HepG2 (cell line): ENCODE results near the gene NR2F1. TPM values are rescaled to one million over a fixed set of nuclear protein-coding genes. Genes with fewer than 3 reads are reported as not detected.
A peak's percentile ranks its signal among the peaks of the same experiment; 100 is the strongest.

Source experiments
- ATAC-seq: fragments of 200-7000 bp; cut with Tn5 transposase; 3 replicates; pipeline ENCODE4 v1.9.1; 2020; ENCODE audit warnings: mild to moderate bottlenecking, moderate library complexity
- BruUV-seq: library from RNA; stranded (reverse); fragments of 400-500 nt; replicated peaks from 2 replicates; lab custom pipeline; 2021; lab: Mats Ljungman, UMichigan
- CTCF ChIA-PET: fragments of 300-600 bp; formaldehyde crosslinking; extraction: SDS; loops from one replicate; lab custom pipeline; 2021; ENCODE audit warnings: low total read pairs, inconsistent platforms, low intra/inter-chr PET ratio; lab: Yijun Ruan, JAX
- POLR2A ChIA-PET: fragments of 350-600 bp; sonication (Branson Sonifier 250); formaldehyde crosslinking; loops from one replicate; lab custom pipeline; 2020; ENCODE audit warnings: antibody characterized with exemption, inconsistent platforms; lab: Yijun Ruan, JAX
- DNase-seq: peaks from one replicate; pipeline ENCODE4 v3.0.0-alpha.2; 2015; ENCODE audit warnings: low spot score
- FAIRE-seq: peaks from 3 replicates; lab custom pipeline; 2011; peaks lifted over from hg19 to GRCh38; lab: Jason Lieb, UNC
- H2AFZ ChIP-seq: one replicate; pipeline ENCODE4 v1.6.1; 2011; ENCODE audit warnings: low read length, inconsistent platforms
- H3K27ac ChIP-seq: fragments of 300-600 bp; 3 replicates; pipeline ENCODE4 v1.8.0; 2011; ENCODE audit warnings: mixed run types, mild to moderate bottlenecking, mixed read lengths, low read length, inconsistent platforms; ENCODE audit not compliant: insufficient read depth; ENCODE audit errors: extremely low read length
- H3K27me3 ChIP-seq, 2 experiments: fragments of 200-600 bp in 1 of 2; 2 replicates in 1 of 2; 3 replicates in 1 of 2; pipeline versions ENCODE4 v1.6.0 to v1.8.0; 2011; ENCODE audit warnings: low read length in 2 of 2, mild to moderate bottlenecking in 2 of 2, moderate library complexity in 2 of 2, inconsistent platforms in 1 of 2; ENCODE audit not compliant: insufficient read depth in 2 of 2, control insufficient read depth in 1 of 2
- H3K36me3 ChIP-seq, 2 experiments: fragments of 200-600 bp in 1 of 2; replicated peaks in 1 of 2; 2 replicates in 1 of 2; 3 replicates in 1 of 2; pipeline versions ENCODE4 v1.5.1 to v1.8.0; 2011; ENCODE audit warnings: low read length in 2 of 2, inconsistent platforms in 1 of 2; ENCODE audit not compliant: insufficient read depth in 2 of 2, control insufficient read depth in 1 of 2
- H3K4me1 ChIP-seq: 2 replicates; pipeline ENCODE4 v1.5.1; 2012; ENCODE audit warnings: low read length, inconsistent platforms; ENCODE audit not compliant: insufficient read depth
- H3K4me2 ChIP-seq: 2 replicates; pipeline ENCODE4 v1.6.0; 2011; ENCODE audit warnings: low read depth, low read length, inconsistent platforms
- H3K4me3 ChIP-seq, 3 experiments: fragments of 200-600 bp in 1 of 3; sonication (generic), shearing (Covaris generic) in 1 of 3; replicated peaks in 1 of 3; 2 replicates each; pipeline ENCODE4 v1.5.1; 2011 to 2016; ENCODE audit warnings: low read length in 3 of 3, inconsistent platforms in 2 of 3, low read depth in 2 of 3, mild to moderate bottlenecking in 2 of 3, control low read depth in 1 of 3, mixed read lengths in 1 of 3; ENCODE audit not compliant: insufficient read depth in 1 of 3
- H3K79me2 ChIP-seq: one replicate; pipeline ENCODE4 v1.6.1; 2011; ENCODE audit warnings: low read length, inconsistent platforms; ENCODE audit not compliant: insufficient read depth
- H3K9ac ChIP-seq: 2 replicates; pipeline ENCODE4 v1.6.0; 2011; ENCODE audit warnings: mild to moderate bottlenecking, low read depth, low read length, inconsistent platforms; ENCODE audit not compliant: insufficient read depth
- H3K9me3 ChIP-seq: 2 replicates; pipeline ENCODE4 v1.5.1; 2012; ENCODE audit warnings: mild to moderate bottlenecking, low read length
- H4K20me1 ChIP-seq: 2 replicates; pipeline ENCODE4 v1.6.0; 2011; ENCODE audit warnings: inconsistent platforms, mild to moderate bottlenecking, low read length, moderate library complexity; ENCODE audit not compliant: insufficient read depth
- CEBPG ChIP-seq: IDR thresholded peaks from 2 replicates; pipeline ENCODE4 v1.6.1; 2016
- EHMT2 ChIP-seq: fragments of 200-600 bp; sonication (generic); IDR thresholded peaks from 2 replicates; pipeline ENCODE4 v1.7.0; 2017; ENCODE audit warnings: antibody characterized with exemption, low read depth, low read length, borderline replicate concordance
- HDAC6 ChIP-seq: fragments of 200-600 bp; sonication (generic); IDR thresholded peaks from 2 replicates; pipeline ENCODE4 v1.7.0; 2017; ENCODE audit warnings: mild to moderate bottlenecking, antibody characterized with exemption, low read length, low read depth
- HNF4A ChIP-seq: sonication (generic); formaldehyde crosslinking; IDR thresholded peaks from 2 replicates; pipeline ENCODE4 v1.4.0; 2020; ENCODE audit warnings: missing genetic modification reagents
- HNRNPK ChIP-seq: fragments of 200-400 bp; formaldehyde crosslinking; IDR thresholded peaks from 2 replicates; pipeline ENCODE4 v1.6.1; 2018; ENCODE audit warnings: low read length, low read depth, moderate library complexity, mild to moderate bottlenecking; ENCODE audit not compliant: poor library complexity, severe bottlenecking
- HNRNPLL ChIP-seq: fragments of 200-400 bp; formaldehyde crosslinking; IDR thresholded peaks from 2 replicates; pipeline ENCODE4 v1.6.1; 2017; ENCODE audit warnings: mild to moderate bottlenecking, low read depth, low read length; ENCODE audit not compliant: poor library complexity, severe bottlenecking
- HOXD1 ChIP-seq: sonication (generic); formaldehyde crosslinking; IDR thresholded peaks from 2 replicates; pipeline ENCODE4 v1.5.0; 2020; ENCODE audit warnings: missing genetic modification reagents
- MIER2 ChIP-seq: IDR thresholded peaks from 2 replicates; pipeline ENCODE4 v1.6.1; 2016; ENCODE audit warnings: missing biosample characterization, missing genetic modification reagents
- NFKB2 ChIP-seq: sonication (generic); formaldehyde crosslinking; IDR thresholded peaks from 2 replicates; pipeline ENCODE4 v1.4.0; 2020; ENCODE audit warnings: missing genetic modification reagents, borderline replicate concordance
- RBM22 ChIP-seq: fragments of 200-400 bp; formaldehyde crosslinking; optimal IDR thresholded peaks from 2 replicates; pipeline ENCODE3; 2017; ENCODE audit warnings: mild to moderate bottlenecking, low read length, moderate library complexity
- REST ChIP-seq, 2 experiments: IDR thresholded peaks; 2 replicates each; pipeline ENCODE4 v1.6.1; 2011 to 2012; ENCODE audit warnings: low read length in 2 of 2, borderline replicate concordance in 1 of 2, low read depth in 1 of 2, mild to moderate bottlenecking in 1 of 2, moderate library complexity in 1 of 2
- RFXANK ChIP-seq: IDR thresholded peaks from 2 replicates; pipeline ENCODE4 v1.6.1; 2016
- SAP130 ChIP-seq: IDR thresholded peaks from 2 replicates; pipeline ENCODE4 v1.6.1; 2016; ENCODE audit warnings: low read depth
- ZNF281 ChIP-seq: sonication (generic); formaldehyde crosslinking; IDR thresholded peaks from 2 replicates; pipeline ENCODE4 v1.4.0; 2020; ENCODE audit warnings: missing genetic modification reagents, borderline replicate concordance
- ZNF740 ChIP-seq: sonication (generic); formaldehyde crosslinking; IDR thresholded peaks from 2 replicates; pipeline ENCODE4 v1.4.0; 2020; ENCODE audit warnings: missing genetic modification reagents
- ZSCAN25 ChIP-seq: sonication (generic); formaldehyde crosslinking; IDR thresholded peaks from 2 replicates; pipeline ENCODE4 v1.8.0; 2022; ENCODE audit warnings: mild to moderate bottlenecking, missing genetic modification reagents
- WGBS: methylation state at CpG from one replicate; pipeline ENCODE4 v1.1.6; 2017; ENCODE audit warnings: low lambda C conversion rate; 5-methylcytosine and 5-hydroxymethylcytosine counted together
- in situ Hi-C: cut with HindIII; loops from 2 replicates; pipeline ENCODE4 v1.10.0; 2017; ENCODE audit warnings: low pct_unique_long_range_greater_than_20kb; ENCODE audit not compliant: extremely low pct_ligation_motif_present
- intact Hi-C: fragments of 100-400 bp; cut with micrococcal nuclease; formaldehyde crosslinking; loops from one replicate; pipeline ENCODE4 v1.10.0; 2022; ENCODE audit not compliant: unreplicated experiment
- polyA plus RNA-seq, 8 experiments: library from polyadenylated mRNA; depleted of rRNA in 3 of 8; stranded (reverse) in 7 of 8; unstranded in 1 of 8; fragments of >200 nt; fragmentation: Illumina TruSeq in 4 of 8; extraction: Trizol in 4 of 8; gene quantifications; 2 replicates each; pipeline versions ENCODE4 v1.2.1 to v1.2.3, GENCODE V29; 2011 to 2016; ENCODE audit warnings: low read depth in 4 of 8, missing spikeins in 1 of 8, mixed read lengths in 1 of 8; ENCODE audit not compliant: insufficient read depth in 1 of 8
- total RNA-seq, 5 experiments: library from RNA; depleted of rRNA; stranded (reverse); fragments of >200 nt; fragmentation: Illumina TruSeq; extraction: Trizol; gene quantifications; 2 replicates each; pipeline ENCODE4 v1.2.3, GENCODE V29; 2016; ENCODE audit warnings: low read depth in 1 of 5

NR2F1 gene
- total and polyA plus RNA-seq, 2 of the 13 experiments (the other 11 are each of a cell fraction or from before 2014, with no cell fraction given): 17.1 to 59.7 TPM

- Histone ChIP-seq H3K9ac (no peak overlapping the region), H3K36me3 (no peaks in the 10 kb centered on the region), H3K27me3 (peaks cover 2 to 42% of the 10 kb centered on the region in 2 experiments; a peak in 4 of 5 replicates), H3K9me3 (no peaks in the 10 kb centered on the region), H3K4me3 (peak overlapping the region in 2 of 3 experiments; percentile 20 to 44; a peak in 2 of 6 replicates), H2AFZ (no peak overlapping the region), H3K79me2 (no peaks in the 10 kb centered on the region), H4K20me1 (no peaks in the 10 kb centered on the region), H3K4me1 (peaks cover 21% of the 10 kb centered on the region), H3K27ac (no peak overlapping the region), H3K4me2 (peak overlapping the region; percentile 78)
- ATAC-seq: peak; percentile 85
- DNase-seq: no peak
- BruUV-seq: no TSS peak
- in situ Hi-C loops (no loop called here), intact Hi-C loops (no loop called here)
- 3% methylated on average over 18 of the region's 43 CpGs for WGBS
- CTCF ChIA-PET: no interaction called here
- FAIRE-seq: no peak
- POLR2A ChIA-PET: interaction anchor here (0.5 to 0.8 kb wide), 2 partner anchors 9 to 30 kb away, joined by 3 to 4 read pairs; no protein-coding TSS in a partner anchor
- TF ChIP-seq HNRNPK (peak; percentile 56), REST (IDR thresholded peaks at IDR 0.05; ENCODE audit: borderline replicate concordance in 1 of 2, low read depth in 1 of 2, low read length in 2 of 2) (peak; percentile 58 to 93), RFXANK (no peak), NFKB2 (CRISPR knock-in tag) (0 out of 2 replicates have a peak, but pooled peaks have one; percentile 37), MIER2 (peak; percentile 91), ZNF740 (CRISPR knock-in tag) (peak; percentile 91), EHMT2 (peak; percentile 76; the same call in 1 of the 2 replicates), HNF4A (CRISPR knock-in tag) (no peak), RBM22 (no peak), CEBPG (CRISPR knock-in tag) (no peak), SAP130 (CRISPR knock-in tag) (0 out of 2 replicates have a peak, but pooled peaks have one; percentile 28), HNRNPLL (peak; percentile 89), ZNF281 (CRISPR knock-in tag) (no peak), HOXD1 (no peak), ZSCAN25 (CRISPR knock-in tag) (no peak), HDAC6 (no peak)
Measured at GRCh38 chr5:93611976-93612854, 29.2 kb downstream of the NR2F1 start.
